HepG2 (cell line): ENCODE measurements around the gene RPS6KB2. TPM values are rescaled to one million over a fixed set of nuclear protein-coding genes. Genes with fewer than 3 reads are reported as not detected.

ENCODE experiments used
- ATAC-seq: fragments of 200-7000 bp; cut with Tn5 transposase; 3 replicates; pipeline ENCODE4 v1.9.1; 2020; ENCODE audit warnings: mild to moderate bottlenecking, moderate library complexity
- BruUV-seq: library from RNA; stranded (reverse); fragments of 400-500 nt; replicated peaks from 2 replicates; lab custom pipeline; 2021; lab: Mats Ljungman, UMichigan
- CTCF ChIA-PET: fragments of 300-600 bp; formaldehyde crosslinking; extraction: SDS; loops from one replicate; lab custom pipeline; 2021; ENCODE audit warnings: low total read pairs, inconsistent platforms, low intra/inter-chr PET ratio; lab: Yijun Ruan, JAX
- POLR2A ChIA-PET: fragments of 350-600 bp; sonication (Branson Sonifier 250); formaldehyde crosslinking; loops from one replicate; lab custom pipeline; 2020; ENCODE audit warnings: antibody characterized with exemption, inconsistent platforms; lab: Yijun Ruan, JAX
- DNase-seq: peaks from one replicate; pipeline ENCODE4 v3.0.0-alpha.2; 2015; ENCODE audit warnings: low spot score
- FAIRE-seq: peaks from 3 replicates; lab custom pipeline; 2011; peaks lifted over from hg19 to GRCh38; lab: Jason Lieb, UNC
- H2AFZ ChIP-seq: one replicate; pipeline ENCODE4 v1.6.1; 2011; ENCODE audit warnings: low read length, inconsistent platforms
- H3K27ac ChIP-seq: fragments of 300-600 bp; 3 replicates; pipeline ENCODE4 v1.8.0; 2011; ENCODE audit warnings: mixed run types, mild to moderate bottlenecking, mixed read lengths, low read length, inconsistent platforms; ENCODE audit not compliant: insufficient read depth; ENCODE audit errors: extremely low read length
- H3K27me3 ChIP-seq, 2 experiments: fragments of 200-600 bp in 1 of 2; 2 replicates in 1 of 2; 3 replicates in 1 of 2; pipeline versions ENCODE4 v1.6.0 to v1.8.0; 2011; ENCODE audit warnings: low read length in 2 of 2, mild to moderate bottlenecking in 2 of 2, moderate library complexity in 2 of 2, inconsistent platforms in 1 of 2; ENCODE audit not compliant: insufficient read depth in 2 of 2, control insufficient read depth in 1 of 2
- H3K36me3 ChIP-seq, 2 experiments: fragments of 200-600 bp in 1 of 2; replicated peaks in 1 of 2; 2 replicates in 1 of 2; 3 replicates in 1 of 2; pipeline versions ENCODE4 v1.5.1 to v1.8.0; 2011; ENCODE audit warnings: low read length in 2 of 2, inconsistent platforms in 1 of 2; ENCODE audit not compliant: insufficient read depth in 2 of 2, control insufficient read depth in 1 of 2
- H3K4me1 ChIP-seq: 2 replicates; pipeline ENCODE4 v1.5.1; 2012; ENCODE audit warnings: low read length, inconsistent platforms; ENCODE audit not compliant: insufficient read depth
- H3K4me2 ChIP-seq: 2 replicates; pipeline ENCODE4 v1.6.0; 2011; ENCODE audit warnings: low read depth, low read length, inconsistent platforms
- H3K4me3 ChIP-seq, 3 experiments: fragments of 200-600 bp in 1 of 3; sonication (generic), shearing (Covaris generic) in 1 of 3; replicated peaks in 1 of 3; 2 replicates each; pipeline ENCODE4 v1.5.1; 2011 to 2016; ENCODE audit warnings: low read length in 3 of 3, inconsistent platforms in 2 of 3, low read depth in 2 of 3, mild to moderate bottlenecking in 2 of 3, control low read depth in 1 of 3, mixed read lengths in 1 of 3; ENCODE audit not compliant: insufficient read depth in 1 of 3
- H3K79me2 ChIP-seq: one replicate; pipeline ENCODE4 v1.6.1; 2011; ENCODE audit warnings: low read length, inconsistent platforms; ENCODE audit not compliant: insufficient read depth
- H3K9ac ChIP-seq: 2 replicates; pipeline ENCODE4 v1.6.0; 2011; ENCODE audit warnings: mild to moderate bottlenecking, low read depth, low read length, inconsistent platforms; ENCODE audit not compliant: insufficient read depth
- H3K9me3 ChIP-seq: 2 replicates; pipeline ENCODE4 v1.5.1; 2012; ENCODE audit warnings: mild to moderate bottlenecking, low read length
- H4K20me1 ChIP-seq: 2 replicates; pipeline ENCODE4 v1.6.0; 2011; ENCODE audit warnings: inconsistent platforms, mild to moderate bottlenecking, low read length, moderate library complexity; ENCODE audit not compliant: insufficient read depth
- HOXA9 ChIP-seq: sonication (generic); formaldehyde crosslinking; IDR thresholded peaks from 2 replicates; pipeline ENCODE4 v1.8.1; 2022; ENCODE audit warnings: missing genetic modification reagents, mild to moderate bottlenecking, moderate library complexity, borderline replicate concordance
- HOXD1 ChIP-seq: sonication (generic); formaldehyde crosslinking; IDR thresholded peaks from 2 replicates; pipeline ENCODE4 v1.5.0; 2020; ENCODE audit warnings: missing genetic modification reagents
- KDM2A ChIP-seq: sonication (generic); formaldehyde crosslinking; IDR thresholded peaks from 2 replicates; pipeline ENCODE4 v1.4.0; 2020; ENCODE audit warnings: low read depth, missing genetic modification reagents, borderline replicate concordance
- SP4 ChIP-seq: sonication (generic); formaldehyde crosslinking; IDR thresholded peaks from 2 replicates; pipeline ENCODE4 v1.8.1; 2023; ENCODE audit warnings: mild to moderate bottlenecking, missing genetic modification reagents
- TCF7 ChIP-seq: sonication (generic); IDR thresholded peaks from 2 replicates; pipeline ENCODE4 v1.6.1; 2016; ENCODE audit warnings: antibody characterized with exemption, low read depth
- ZBTB49 ChIP-seq: sonication (generic); formaldehyde crosslinking; IDR thresholded peaks from 2 replicates; pipeline ENCODE4 v1.4.0; 2020; ENCODE audit warnings: missing genetic modification reagents, borderline replicate concordance
- ZHX2 ChIP-seq, 2 experiments: sonication (generic) in 1 of 2; formaldehyde crosslinking in 1 of 2; IDR thresholded peaks; 2 replicates each; pipeline versions ENCODE4 v1.6.1 to v1.9.0; 2014 to 2022; ENCODE audit warnings: antibody characterized with exemption in 1 of 2, borderline replicate concordance in 1 of 2, inconsistent platforms in 1 of 2, low read depth in 1 of 2, missing genetic modification reagents in 1 of 2
- ZMYM3 ChIP-seq: sonication (generic); formaldehyde crosslinking; IDR thresholded peaks from 2 replicates; pipeline ENCODE4 v1.5.1; 2020; ENCODE audit warnings: mild to moderate bottlenecking, missing genetic modification reagents
- ZNF138 ChIP-seq: sonication (generic); formaldehyde crosslinking; IDR thresholded peaks from 2 replicates; pipeline ENCODE4 v1.5.0; 2020; ENCODE audit warnings: mild to moderate bottlenecking, low read depth, missing genetic modification reagents
- ZNF501 ChIP-seq: sonication (generic); formaldehyde crosslinking; IDR thresholded peaks from 2 replicates; pipeline ENCODE4 v1.5.1; 2020; ENCODE audit warnings: mild to moderate bottlenecking, moderate library complexity, missing genetic modification reagents
- ZNF629 ChIP-seq: sonication (generic); formaldehyde crosslinking; conservative IDR thresholded peaks from 2 replicates; pipeline ENCODE4 v1.5.0; 2020; ENCODE audit warnings: missing genetic modification reagents
- ZNF768 ChIP-seq: sonication (generic); formaldehyde crosslinking; IDR thresholded peaks from 2 replicates; pipeline ENCODE4 v1.4.0; 2020; ENCODE audit warnings: missing genetic modification reagents
- ZSCAN25 ChIP-seq: sonication (generic); formaldehyde crosslinking; IDR thresholded peaks from 2 replicates; pipeline ENCODE4 v1.8.0; 2022; ENCODE audit warnings: mild to moderate bottlenecking, missing genetic modification reagents
- WGBS: methylation state at CpG from one replicate; pipeline ENCODE4 v1.1.6; 2017; ENCODE audit warnings: low lambda C conversion rate; 5-methylcytosine and 5-hydroxymethylcytosine counted together
- in situ Hi-C: cut with HindIII; loops from 2 replicates; pipeline ENCODE4 v1.10.0; 2017; ENCODE audit warnings: low pct_unique_long_range_greater_than_20kb; ENCODE audit not compliant: extremely low pct_ligation_motif_present
- intact Hi-C: fragments of 100-400 bp; cut with micrococcal nuclease; formaldehyde crosslinking; loops from one replicate; pipeline ENCODE4 v1.10.0; 2022; ENCODE audit not compliant: unreplicated experiment
- polyA plus RNA-seq, 8 experiments: library from polyadenylated mRNA; depleted of rRNA in 3 of 8; stranded (reverse) in 7 of 8; unstranded in 1 of 8; fragments of >200 nt; fragmentation: Illumina TruSeq in 4 of 8; extraction: Trizol in 4 of 8; gene quantifications; 2 replicates each; pipeline versions ENCODE4 v1.2.1 to v1.2.3, GENCODE V29; 2011 to 2016; ENCODE audit warnings: low read depth in 4 of 8, missing spikeins in 1 of 8, mixed read lengths in 1 of 8; ENCODE audit not compliant: insufficient read depth in 1 of 8
- total RNA-seq, 5 experiments: library from RNA; depleted of rRNA; stranded (reverse); fragments of >200 nt; fragmentation: Illumina TruSeq; extraction: Trizol; gene quantifications; 2 replicates each; pipeline ENCODE4 v1.2.3, GENCODE V29; 2016; ENCODE audit warnings: low read depth in 1 of 5

The RPS6KB2 gene
- total and polyA plus RNA-seq, 2 of the 13 experiments (the other 11 are each of a cell fraction or from before 2014, with no cell fraction given) = 52.9 to 54.8 TPM

GRCh38 chr11:67411785-67412152 lies 16.5 kb upstream of the RPS6KB2 start (continued):
- TF ChIP-seq ZNF501 (CRISPR knock-in tag) (0 out of 2 replicates have a peak, but pooled peaks have one; percentile 28), ZBTB49 (no peak)

GRCh38 chr11:67412495-67413179 lies 15.7 kb upstream of the RPS6KB2 start:
- Histone ChIP-seq H4K20me1 (no peaks in the 10 kb centered on the region), H3K4me2 (no peak overlapping the region), H3K36me3 (no peaks in the 10 kb centered on the region), H2AFZ (no peak overlapping the region), H3K27me3 (peaks cover 10 to 58% of the 10 kb centered on the region in 2 experiments; a peak in 4 of 5 replicates), H3K4me3 (no peak overlapping the region), H3K4me1 (peaks cover 61% of the 10 kb centered on the region), H3K9ac (no peak overlapping the region), H3K79me2 (no peaks in the 10 kb centered on the region)
- FAIRE-seq = no peak
- ChIA-PET POLR2A (interaction anchor here (1.2 to 2.1 kb wide), 4 partner anchors 8 to 21 kb away, joined by 3 to 10 read pairs (median 4); partner anchors contain the start of genes PPP1CA, RAD9A and RPS6KB2), CTCF (no interaction called here)
- BruUV-seq = no TSS peak
- intact Hi-C loops = no loop called here
- no peak for DNase-seq
- 21% methylated on average over 8 of the region's 9 CpGs for WGBS
- TF ChIP-seq SP4 (CRISPR knock-in tag) = no peak
- no peak for TF ChIP-seq KDM2A (CRISPR knock-in tag)
- TF ChIP-seq ZHX2 (IDR thresholded peaks at IDR 0.05; ENCODE audit: low read depth) = no peak
- no peak for TF ChIP-seq ZHX2 (CRISPR knock-in tag; IDR thresholded peaks at IDR 0.05; ENCODE audit: borderline replicate concordance)
- TF ChIP-seq TCF7 = no peak
- no peak for TF ChIP-seq HOXA9 (CRISPR knock-in tag)
- peak; percentile 51; the same call in 1 of the 2 replicates for TF ChIP-seq ZMYM3
- peak; percentile 45 for TF ChIP-seq ZNF629 (CRISPR knock-in tag)
- TF ChIP-seq ZSCAN25 (CRISPR knock-in tag) = 0 out of 2 replicates have a peak, but pooled peaks have one; percentile 69
- TF ChIP-seq ZNF768 = peak; percentile 89
- TF ChIP-seq ZNF138 (CRISPR knock-in tag) = no peak
- TF ChIP-seq HOXD1 (CRISPR knock-in tag) = no peak
- TF ChIP-seq, all 625 proteins: peak for 4
- no peak for ATAC-seq
- H3K27ac ChIP-seq = no peak overlapping the region
- in situ Hi-C loops = no loop called here
- H3K9me3 ChIP-seq = no peaks in the 10 kb centered on the region
